GM19328 (cell line): ENCODE data around the gene MRPS6.

Source experiments
- ATAC-seq: cut with Tn5 transposase; IDR thresholded peaks from one replicate; pipeline ENCODE4 v1.9.1; 2021; ENCODE audit warnings: mild to moderate bottlenecking, moderate library complexity; ENCODE audit not compliant: unreplicated experiment

MRPS6 gene

GRCh38 chr21:34094949-34095348, 21.6 kb downstream of the MRPS6 start:
- no peak for ATAC-seq

- no peak for ATAC-seq
These were observed 24.1 kb downstream of the MRPS6 start for GRCh38 chr21:34097442-34097841.

GRCh38 chr21:34100337-34100736, 27.0 kb downstream of the MRPS6 start:
- no peak for ATAC-seq

- no peak for ATAC-seq
These were observed 27.4 kb downstream of the MRPS6 start for GRCh38 chr21:34100790-34101189.

GRCh38 chr21:34105947-34106541, 32.7 kb downstream of the MRPS6 start:
- no peak for ATAC-seq

GRCh38 chr21:34107606-34108005, 34.2 kb downstream of the MRPS6 start:
- no peak for ATAC-seq

- no peak for ATAC-seq
These were observed 35.7 kb downstream of the MRPS6 start for GRCh38 chr21:34109075-34109474.

- ATAC-seq, result no peak
These were observed 37.3 kb downstream of the MRPS6 start for GRCh38 chr21:34110594-34111202.

GRCh38 chr21:34112316-34113033, 39.1 kb downstream of the MRPS6 start:
- no peak for ATAC-seq

- no peak for ATAC-seq
These were observed 40.5 kb downstream of the MRPS6 start for GRCh38 chr21:34113842-34114241.

GRCh38 chr21:34115160-34115559, 41.8 kb downstream of the MRPS6 start:
- no peak for ATAC-seq

GRCh38 chr21:34116569-34116968, 43.2 kb downstream of the MRPS6 start:
- no peak for ATAC-seq

GRCh38 chr21:34120867-34121266, 47.5 kb downstream of the MRPS6 start:
- no peak for ATAC-seq

- no peak for ATAC-seq
These were observed 48.7 kb downstream of the MRPS6 start for GRCh38 chr21:34122047-34122446.

GRCh38 chr21:34123609-34124008, 50.2 kb downstream of the MRPS6 start:
- ATAC-seq, result no peak

GRCh38 chr21:34126269-34126668, 52.9 kb downstream of the MRPS6 start:
- ATAC-seq, result no peak

GRCh38 chr21:34126691-34127090, 53.3 kb downstream of the MRPS6 start:
- ATAC-seq, result no peak

- ATAC-seq, result no peak
These were observed 54.7 kb downstream of the MRPS6 start for GRCh38 chr21:34128124-34128523.

- no peak for ATAC-seq
These were observed 55.3 kb downstream of the MRPS6 start for GRCh38 chr21:34128674-34129038.

GRCh38 chr21:34129039-34129891, 55.9 kb downstream of the MRPS6 start:
- no peak for ATAC-seq

GRCh38 chr21:34129901-34130715, 56.7 kb downstream of the MRPS6 start:
- no peak for ATAC-seq
